EL (cell line): ENCODE measurements around the gene COPE.
"Not testable (repeated sequence)": the region's sequence is repeated elsewhere in the genome, so short reads cannot be mapped to it uniquely, and the experiment has no call there.

ENCODE experiments used
- DNase-seq: peaks from one replicate; pipeline ENCODE4 v3.0.0-alpha.2; 2016

COPE gene

DNA sequence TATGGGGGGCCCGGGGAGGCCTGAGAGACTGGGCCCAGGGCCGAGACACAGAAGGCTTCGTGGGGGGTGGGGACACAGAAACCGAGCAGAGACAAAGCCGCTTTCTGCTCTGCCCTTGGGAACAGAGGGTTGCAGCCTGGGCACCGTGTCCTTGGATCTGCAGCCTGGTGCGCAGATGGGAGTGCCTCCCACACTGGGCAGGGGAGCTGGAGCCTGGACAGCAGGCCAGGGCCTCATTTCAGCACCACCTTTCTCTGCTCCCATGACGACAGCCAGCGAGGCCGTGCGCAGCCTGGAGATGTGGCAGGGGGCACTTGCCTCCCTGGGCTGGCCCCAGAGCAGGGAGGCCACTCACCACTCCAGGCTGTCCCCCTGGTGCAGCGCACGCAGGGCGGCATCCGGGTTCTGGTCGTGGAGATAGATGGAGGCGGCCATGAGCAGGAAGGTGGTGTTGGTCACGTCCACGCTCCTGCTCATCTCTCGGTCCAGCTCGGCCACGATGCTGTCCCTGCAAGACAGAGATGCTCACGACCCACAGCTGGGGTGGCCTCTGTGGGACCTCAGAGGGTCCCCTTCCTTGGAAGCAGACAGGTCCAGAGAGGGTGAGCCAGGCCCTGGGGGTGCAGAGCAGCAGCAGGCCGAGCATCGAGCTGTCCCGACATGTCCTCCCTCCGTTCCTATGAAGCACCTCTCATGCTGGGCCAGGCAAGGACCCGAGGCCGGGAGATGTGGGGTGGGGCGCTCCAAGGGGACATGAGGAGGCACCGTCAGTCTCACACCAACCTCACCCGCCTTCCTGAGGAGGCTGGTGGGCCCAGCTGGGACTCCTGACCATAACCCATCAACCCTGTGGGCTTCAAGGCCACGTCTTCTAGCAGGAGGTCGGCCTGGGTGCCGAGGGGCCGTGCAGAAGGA is 12.3 kb downstream of the COPE start:
- no peak for DNase-seq

DNA sequence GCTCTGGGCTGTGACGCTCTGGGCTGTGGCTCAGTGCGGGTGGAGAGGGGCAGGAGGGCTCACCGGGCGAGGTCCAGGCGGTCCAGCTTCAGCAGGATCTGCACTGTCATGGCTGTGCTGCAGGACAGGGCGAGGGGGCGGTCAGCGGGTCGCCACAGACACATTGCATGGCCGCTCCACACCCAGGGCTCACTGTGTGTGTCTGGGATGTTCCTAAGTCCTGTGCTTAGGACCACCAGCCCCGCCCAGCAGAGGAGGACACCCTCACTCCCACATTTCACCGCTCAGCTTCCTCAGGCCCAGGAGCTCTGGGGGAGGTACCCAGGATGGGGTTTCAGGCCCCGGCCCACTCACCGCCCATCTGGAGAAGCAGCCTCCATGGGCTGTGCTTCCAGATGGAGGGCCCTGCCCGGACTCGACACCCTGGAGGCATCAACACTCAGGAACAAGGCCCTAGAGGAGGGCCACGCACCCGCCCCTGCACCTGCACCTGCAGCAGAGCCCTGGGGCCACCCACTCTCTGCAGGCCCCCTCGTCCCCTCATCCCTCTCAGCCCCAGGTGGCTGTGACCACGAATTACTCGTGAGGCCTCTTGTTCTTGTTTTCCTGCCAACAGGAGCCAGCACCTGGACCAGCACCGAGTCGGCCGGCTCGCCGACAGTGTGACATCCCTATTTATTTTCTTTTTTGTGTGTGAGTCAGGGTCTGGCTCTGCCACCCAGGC is 13.5 kb downstream of the COPE start:
- no peak for DNase-seq

DNA sequence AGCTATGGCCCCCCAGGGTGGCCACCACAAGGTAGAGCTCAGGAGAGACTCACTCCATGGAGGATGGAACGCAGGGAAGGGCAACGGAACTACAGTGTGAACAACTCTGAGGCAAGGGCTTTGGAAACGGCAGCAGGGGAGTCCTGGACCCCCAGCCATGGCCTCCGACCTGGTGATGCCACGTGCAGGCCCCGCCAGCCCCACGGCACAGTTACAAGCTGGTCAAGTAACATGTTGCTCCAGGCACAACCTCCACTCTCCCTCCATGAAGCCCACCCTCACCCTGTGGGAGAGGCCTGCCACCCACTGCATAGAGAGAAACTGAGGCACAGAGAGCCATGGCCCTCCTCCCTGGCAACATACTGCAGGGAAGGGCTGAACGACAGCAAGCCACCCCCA is 14.1 kb downstream of the COPE start:
- no peak for DNase-seq

DNA sequence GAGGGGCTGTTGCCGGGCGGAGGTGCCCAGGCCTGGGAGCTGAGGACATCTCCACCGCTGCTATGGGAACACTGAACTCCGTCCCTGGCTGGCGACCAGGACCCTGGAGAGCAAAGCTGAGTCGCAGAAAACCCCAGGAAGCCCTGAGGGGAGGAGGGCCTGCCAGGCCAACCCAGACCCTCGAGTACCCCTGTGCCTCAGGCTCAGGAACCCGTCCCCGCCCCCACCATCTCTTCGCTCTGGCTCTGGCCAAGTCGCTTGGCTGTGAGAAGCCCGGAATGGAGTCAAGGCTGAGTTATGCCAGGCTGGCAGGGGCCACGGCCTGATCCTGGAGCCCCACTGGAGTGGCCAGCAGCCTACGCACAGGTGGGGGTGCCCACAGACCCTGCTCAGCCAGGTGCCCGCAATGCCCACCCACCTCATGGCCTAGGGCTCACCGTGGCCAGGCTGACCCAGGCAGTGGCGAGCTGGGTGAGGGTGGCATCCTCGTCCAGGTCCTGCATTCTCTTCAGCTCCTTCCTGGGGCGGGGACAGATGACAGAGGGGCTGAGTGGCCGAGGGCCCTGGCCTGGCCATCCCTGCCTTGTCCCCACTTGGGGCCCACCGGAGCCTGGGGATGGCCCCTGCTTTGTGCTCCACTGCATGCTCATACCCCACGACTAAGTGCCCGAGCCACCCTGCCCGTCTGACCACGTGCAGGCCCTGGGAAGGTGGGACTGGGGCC is 14.7 kb downstream of the COPE start:
- no peak for DNase-seq

DNA sequence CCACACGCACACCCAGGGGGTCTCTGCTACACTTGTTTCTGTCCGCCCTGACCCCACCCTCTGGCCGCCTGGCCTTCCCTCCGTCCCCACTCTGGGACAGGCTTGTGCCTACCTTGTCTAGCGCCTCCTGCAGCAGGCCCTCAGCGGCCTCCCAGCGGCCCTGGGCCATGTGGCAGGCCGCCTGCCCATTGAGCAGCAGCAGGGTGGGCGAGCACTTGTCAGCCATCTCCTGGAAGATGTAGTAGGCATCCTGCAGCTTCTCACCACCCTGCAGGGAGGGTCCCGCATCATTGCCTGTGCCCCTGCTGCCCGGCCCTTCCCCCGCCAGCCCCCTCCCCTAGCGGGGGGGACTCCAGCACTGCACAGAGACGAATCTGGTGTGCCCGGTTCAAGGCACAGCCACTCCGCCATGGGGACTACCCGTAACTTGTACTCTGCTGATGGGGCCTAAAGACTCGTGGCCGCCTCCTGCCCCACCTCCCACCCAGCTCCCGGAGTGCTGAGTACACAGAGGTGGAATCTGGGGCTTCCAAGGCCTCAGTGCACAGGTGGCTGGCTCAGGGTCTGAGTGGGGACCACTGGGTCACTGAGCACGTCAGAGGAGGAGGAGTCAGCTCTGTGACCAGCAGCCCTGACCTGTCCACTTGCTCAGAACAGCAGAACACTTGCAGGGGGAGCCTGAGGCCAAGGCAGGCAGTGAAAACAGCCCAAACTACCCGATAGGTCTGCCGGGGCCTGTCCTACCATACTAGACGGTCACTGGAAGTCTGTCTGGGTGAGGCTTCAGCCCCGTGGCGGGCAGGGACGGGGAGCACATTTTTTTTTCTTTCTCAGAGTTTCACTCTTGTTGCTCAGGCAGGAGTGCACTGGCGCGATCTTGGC is 15.8 kb downstream of the COPE start:
- DNase-seq, result no peak

DNA sequence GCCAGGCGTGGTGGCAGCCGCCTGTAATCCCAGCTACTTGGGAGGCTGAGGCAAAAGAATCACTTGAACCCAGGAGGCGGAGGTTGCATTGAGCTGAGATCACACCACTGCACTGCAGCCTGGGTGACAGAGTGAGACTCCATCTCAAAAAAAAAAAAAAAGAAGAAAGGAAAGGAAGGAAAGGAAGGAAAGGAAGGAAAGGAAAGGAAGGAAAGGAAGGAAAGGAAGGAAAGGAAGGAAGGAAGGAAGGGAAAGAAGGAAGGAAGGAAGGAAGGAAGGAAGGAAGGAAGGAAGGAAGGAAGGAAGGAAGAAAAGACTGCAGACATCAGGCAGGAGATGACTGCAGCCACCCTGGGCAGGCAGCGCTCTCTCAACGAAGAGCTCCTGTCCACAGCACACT is 16.7 kb downstream of the COPE start:
- not testable (repeated sequence) for DNase-seq

DNA sequence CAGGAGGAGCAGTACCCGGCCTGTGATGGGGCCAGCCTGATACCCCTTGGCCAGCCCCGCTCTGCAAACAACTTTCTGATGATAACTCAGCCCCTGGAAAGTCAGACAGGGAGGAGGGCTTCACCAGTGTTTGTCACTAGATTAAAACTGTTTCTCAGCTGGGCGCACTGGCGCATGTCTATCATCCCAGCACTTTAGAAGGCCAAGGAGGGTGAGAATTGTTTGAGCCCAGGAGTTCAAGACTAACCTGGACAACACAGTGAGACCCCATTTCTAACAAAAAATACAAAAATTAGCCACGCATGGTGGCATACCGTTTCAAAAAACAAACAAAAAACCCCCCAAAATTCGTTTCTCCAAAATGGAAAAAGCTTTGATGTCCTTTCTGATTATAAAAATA is 17.7 kb downstream of the COPE start:
- DNase-seq, result no peak

DNA sequence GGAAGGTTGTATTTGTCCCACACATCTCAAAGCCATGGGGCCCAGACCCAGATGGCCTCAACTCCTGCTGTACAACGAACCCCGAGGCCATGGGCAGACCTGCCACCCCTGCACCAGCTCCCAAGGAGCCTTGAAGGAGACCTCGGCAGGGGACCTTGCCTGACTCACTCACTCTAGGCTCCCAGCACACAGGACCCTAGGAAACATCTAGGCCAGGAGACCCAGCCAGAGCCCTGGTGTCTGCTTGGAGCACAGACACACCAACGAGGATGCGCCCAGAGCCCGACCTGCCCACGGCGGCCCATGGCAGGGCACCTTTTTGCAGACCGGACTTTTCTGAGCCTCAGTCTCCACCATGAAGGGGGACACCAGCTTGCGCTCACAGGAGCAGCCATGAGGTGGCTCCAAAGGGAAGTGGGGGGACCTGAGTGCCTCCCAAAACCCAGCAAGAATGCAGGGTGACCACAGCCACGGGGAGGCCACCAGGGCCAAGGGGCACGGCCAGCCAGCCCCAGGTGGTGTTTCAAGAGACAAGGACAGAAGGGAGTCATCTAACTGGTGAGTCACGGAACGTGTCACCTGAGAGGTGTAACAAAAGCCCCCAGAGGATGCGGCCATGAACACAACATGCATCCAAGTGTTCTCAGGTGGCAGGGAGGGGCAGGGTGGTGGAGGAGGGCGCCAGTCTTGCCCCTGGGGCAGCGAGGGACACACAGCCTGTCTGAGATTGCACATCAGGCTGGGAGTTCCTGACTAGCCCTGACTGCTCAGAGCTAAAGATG is 18.3 kb downstream of the COPE start:
- no peak for DNase-seq

DNA sequence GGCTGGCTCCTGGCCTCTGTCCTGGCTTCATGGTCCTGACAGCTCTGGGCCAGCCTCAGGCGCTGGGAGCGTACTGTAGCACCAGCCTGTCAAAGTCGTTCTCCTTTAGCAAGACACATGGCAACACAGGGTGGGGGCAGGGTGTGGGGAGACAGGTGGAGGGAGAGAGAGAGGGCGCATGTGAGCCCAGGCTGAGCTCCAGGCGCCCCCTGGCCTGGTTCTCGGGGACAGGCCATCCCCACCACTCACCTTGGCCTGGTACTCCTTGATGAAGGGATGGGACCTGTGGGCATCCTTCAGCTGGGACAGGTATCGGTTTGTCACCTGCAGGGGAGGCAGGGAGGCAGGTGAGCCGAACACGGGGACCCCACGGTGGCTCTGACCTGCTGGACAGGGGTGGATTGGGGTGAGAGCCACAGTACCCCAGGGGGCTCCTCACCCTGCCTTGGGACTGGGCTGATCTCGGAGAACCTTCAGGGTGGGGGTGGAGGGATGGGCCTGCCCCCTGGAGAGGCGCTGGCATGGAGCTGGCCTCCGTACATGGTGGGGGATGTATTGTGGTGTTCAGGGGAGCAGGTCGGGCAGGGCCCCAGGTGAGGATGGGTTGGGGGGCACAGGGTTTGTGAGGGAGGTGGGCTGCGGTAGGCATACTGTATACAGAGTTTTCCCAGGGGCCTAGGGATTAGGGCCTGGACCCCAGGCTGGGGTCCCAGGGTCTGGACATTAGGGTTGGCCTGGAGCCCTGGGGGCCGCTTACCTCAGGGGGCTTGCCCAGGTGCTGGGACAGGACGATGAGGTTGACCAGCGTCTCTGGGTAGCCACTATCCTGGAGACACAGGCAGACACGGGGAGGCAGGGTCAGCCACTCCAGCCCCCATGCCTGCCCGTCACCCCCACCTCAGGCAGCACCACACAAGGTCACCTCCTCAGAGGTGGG is 19.3 kb downstream of the COPE start:
- DNase-seq, result no peak

DNA sequence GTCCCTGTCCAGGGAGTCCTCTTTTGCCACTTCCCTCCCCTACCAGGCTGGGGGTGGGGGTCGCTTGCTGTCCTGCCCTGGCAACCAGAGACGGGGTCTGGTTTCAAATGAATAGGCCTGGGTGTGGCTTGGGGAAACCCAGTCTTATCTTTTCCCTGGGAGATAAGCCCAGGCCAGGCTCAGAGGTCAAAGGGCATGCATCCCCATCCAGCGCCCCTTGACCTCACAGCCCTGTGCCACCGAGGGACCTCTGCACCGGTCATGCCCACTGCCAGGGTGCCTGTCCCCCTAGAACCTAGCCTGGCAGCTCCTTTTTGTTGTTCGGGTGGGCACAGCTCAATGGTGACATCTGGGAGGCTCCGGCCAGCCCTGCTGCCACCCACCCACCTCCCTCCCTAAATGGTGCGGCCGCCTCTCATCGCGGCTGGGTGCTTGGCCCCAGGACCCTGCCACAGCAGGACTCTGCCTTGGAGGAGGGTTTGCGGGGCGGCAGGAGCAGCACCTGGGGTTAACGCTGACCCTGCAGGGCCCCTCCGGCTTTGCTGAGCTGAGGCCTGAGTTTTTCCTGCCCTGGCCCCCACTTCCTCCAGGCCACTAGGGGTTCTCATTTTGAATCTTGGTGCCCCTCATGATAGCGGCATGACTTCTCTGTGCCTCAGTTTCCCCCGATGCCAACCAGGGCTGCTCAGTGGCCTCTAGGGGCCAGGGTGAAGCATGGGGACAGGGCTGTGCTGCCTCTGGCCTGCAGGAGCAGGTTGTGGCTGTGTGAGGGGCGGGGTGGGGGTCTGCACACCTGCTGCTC is 20.4 kb downstream of the COPE start:
- DNase-seq, result no peak

DNA sequence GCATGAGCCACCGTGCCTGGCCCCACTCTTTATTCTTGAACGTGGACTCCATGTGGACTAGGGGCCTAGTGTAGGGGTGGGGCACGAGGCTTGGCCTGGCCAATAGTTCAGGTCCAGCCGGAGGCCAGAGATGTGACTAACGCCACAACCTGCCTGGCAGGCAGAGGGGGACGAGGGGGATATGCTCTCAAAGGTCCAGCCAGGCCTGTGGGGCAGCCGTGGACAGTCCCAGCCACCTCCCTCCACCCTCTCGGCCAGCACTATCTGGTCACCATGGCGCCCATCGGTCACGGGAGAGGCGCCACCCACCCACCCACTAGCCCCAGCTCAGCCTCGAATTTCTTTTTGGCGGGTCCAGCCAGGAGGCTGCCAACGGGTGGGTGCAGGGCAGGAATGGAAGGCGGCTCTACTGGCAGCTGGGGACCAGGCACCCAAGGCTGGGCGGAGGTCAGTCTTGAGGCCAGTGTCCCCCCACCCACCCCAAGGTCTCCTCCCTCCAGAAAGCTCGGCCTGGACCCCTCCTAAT is 21.0 kb downstream of the COPE start:
- no peak for DNase-seq

DNA sequence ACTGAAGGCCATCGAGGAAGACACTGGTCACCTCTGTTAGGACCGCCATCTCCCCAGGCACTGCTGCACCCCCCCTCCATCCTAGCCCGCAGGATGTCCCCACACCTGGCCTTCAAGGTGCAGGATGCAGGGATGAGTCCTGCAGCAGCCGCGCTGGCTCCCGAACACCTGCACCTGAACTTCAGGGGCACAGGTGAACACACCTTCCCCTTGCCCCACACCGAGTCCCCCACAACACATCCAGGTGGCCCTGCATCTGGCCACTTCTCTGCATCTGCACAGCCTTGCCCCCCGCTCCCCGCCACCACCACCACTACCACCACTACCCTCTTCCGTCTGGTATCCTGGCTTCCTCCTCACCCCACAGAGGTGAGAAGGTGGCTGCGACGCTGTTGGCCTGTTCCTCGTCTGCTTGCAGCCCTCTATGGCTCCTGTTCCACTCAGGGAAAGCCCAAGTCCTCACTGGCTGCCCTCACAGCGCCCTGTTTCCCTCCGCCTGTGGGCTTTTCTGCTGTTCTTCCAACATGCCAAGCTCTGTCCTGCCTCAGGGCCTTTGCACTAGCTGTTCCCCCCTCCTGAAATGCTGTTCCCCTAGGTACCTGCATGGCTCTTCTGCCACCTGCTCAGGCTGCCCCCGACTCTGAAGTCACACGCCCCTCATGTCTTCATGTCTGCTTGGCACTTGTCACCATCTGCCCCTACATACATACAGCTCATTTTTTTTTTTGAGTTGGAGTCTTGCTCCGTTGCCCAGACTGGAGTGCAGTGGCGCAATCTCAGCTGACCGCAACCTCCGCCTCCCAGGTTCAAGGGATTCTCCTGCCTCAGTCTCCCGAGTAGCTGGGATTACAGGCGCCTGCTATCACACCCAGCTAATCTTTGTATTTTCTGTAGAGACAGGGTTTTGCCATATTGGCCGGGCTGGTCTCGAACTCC is 21.8 kb downstream of the COPE start:
- DNase-seq, result no peak

DNA sequence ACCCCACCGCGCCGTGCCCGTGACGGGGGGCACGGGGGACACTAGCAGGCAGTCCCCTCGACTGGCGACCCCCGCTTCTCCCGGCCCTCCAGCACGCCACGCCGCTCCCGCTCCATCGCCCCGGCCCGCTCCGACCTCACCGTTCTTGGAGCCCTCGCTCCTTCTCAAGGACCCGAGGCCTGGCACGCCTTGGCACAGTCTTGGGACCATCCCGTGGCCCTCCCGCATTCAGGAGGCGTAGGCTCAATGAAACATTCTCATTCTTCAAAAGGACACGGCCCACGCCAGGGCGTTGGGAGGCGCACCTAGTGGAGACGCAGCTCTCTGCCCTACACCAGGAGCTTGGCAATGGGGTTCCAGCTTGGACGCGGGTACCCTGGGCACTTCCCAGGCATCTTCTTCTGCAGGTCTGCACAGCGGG is 22.8 kb downstream of the COPE start:
- DNase-seq, result peak; percentile 21

DNA sequence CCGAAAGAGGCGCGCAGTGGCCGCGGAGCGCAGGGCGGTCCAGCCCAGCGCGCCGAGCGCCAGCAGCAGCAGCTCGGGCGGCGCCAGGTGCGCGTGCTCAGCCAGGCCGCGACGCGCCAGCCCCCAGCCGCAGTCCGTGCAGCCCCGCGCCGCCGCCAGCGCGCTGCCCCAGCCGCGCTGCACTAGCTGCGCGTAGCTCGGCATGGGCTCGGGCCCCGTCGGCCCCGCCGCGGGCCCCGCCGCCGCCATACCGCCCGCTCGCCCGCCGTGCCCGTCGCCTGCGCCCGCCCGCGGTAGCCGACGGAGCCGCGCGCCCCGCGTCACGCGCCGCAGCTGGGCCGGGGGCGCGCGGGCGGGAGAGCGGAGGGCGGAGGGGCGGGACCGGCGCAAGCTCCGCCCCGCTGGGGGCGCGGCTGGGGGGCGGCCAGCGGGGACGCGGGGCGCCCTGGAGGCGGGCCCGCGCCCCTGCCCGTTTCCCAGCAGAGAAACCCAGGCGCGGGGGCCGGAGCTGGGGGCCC is 23.3 kb downstream of the COPE start, which contains the start of gene CERS1:
CERS1 (minus strand) TSS at position 335 of the 518 bp plus-strand sequence; CDS start at position 249, 86 bp downstream.
- peak; percentile 27 for DNase-seq

DNA sequence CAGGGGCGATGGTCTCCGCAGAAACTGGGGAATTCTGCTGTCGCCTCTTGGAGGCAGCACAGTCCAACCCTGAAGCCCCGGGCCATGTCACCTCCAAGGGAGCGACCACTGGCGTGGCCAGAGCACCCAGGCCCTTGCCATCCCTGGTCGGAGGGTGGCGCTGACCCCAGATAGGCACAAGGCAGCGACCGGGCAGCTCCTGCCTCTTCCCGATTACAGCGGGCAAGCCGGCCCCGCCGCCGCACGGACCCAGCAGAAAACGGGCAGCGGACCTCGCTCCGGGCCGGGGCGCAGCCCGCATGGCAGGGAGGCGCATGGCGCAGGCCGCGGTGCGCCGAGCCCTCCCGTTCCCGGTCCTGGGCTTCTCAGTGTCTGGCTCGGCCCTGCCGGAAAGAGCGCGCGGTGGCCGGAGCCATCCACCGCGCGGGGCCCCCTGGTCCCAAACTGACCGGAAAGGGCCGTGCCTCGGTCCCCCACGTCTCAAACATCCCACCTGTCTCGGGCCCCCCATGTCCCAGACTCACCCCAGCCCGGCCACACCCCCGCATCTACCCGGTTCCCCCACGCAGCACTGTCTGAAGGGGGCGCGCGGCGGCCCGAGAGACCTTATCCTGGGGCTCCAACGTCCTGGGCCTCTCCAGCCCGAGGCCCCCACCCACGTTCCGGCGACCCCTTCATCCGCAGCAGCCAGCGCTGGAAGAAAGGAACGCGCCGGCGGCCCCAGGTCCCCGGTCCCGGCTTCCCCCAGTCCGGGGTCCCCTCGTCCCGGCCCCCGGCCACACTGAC is 24.0 kb downstream of the COPE start:
- peak; percentile 63 for DNase-seq

DNA sequence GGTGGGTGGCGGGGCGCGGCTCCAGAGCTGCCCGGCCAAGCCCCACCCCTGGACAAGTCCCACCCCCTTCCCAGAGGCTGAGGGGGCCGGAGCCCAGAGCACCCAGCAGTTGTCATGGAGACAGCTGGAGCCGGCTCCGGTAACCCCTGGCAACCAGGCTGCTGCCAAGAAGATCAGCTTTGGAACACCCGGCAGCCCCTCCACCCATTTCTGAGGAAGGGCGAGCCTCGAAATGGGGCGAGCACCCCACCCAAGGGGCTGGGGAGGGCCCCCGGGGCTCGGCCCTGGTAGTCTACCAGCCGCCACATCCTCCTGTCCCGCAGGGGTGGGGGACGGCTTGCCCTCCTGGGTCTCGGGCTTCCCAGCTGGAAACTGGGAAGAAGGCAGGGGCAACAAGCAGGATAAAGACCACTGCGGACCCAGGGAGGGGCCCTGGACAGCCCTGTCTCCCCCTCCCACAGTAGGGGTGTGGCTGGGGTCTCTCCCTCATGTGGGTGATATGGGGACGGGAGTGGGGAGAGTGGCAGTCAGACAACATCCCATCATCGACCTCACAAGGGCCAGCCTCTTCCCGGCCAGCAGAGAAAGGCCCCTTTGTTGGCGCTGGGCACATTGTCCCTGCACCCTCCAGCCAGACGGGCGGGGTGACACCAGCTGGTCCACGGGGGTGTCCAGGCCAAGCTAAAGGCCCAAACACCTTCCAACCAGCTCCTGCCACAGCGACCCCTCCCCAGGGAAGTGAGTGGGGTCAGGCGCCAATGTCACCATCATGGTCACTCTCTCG is 24.7 kb downstream of the COPE start:
- no peak for DNase-seq
